ENCODE data around the gene FRAT2. TPM values are rescaled to one million over a fixed set of nuclear protein-coding genes. Genes with fewer than 3 reads are reported as not detected.

The FRAT2 gene
- total RNA-seq, 1 donor from 2014 or later, result 7.4 TPM

- Mint-ChIP-seq H3K4me1 (ENCODE audit: low read depth, unreplicated experiment) (peaks cover 3% of the 10 kb centered on the region), H3K27ac (ENCODE audit: unreplicated experiment) (no peak overlapping the region), H3K4me3 (ENCODE audit: unreplicated experiment) (no peak overlapping the region), H3K36me3 (ENCODE audit: low read depth, unreplicated experiment) (peaks cover 9% of the 10 kb centered on the region), H3K27me3 (ENCODE audit: low read depth, unreplicated experiment) (no peaks in the 10 kb centered on the region), H3K9me3 (ENCODE audit: unreplicated experiment) (no peaks in the 10 kb centered on the region)
- Histone ChIP-seq H3K27ac (ENCODE audit: low read depth, low read length) (no peak overlapping the region), H3K9ac (ENCODE audit: low read length) (no peak overlapping the region), H3K79me2 (ENCODE audit: insufficient read depth, low read length) (no peaks in the 10 kb centered on the region), H3K9me3 (ENCODE audit: insufficient read depth, low read depth, low read length) (no peaks in the 10 kb centered on the region), H3K36me3 (ENCODE audit: insufficient read depth, low read length) (peaks cover 17% of the 10 kb centered on the region), H2AFZ (ENCODE audit: low read depth, low read length) (no peak overlapping the region), H4K20me1 (ENCODE audit: insufficient read depth, low read length) (no peaks in the 10 kb centered on the region), H3K4me3 (ENCODE audit: insufficient read depth, low read depth, low read length) (no peak overlapping the region), H3K4me1 (ENCODE audit: insufficient read depth, low read length) (no peaks in the 10 kb centered on the region), H3K4me2 (ENCODE audit: low read length) (no peak overlapping the region), H3K27me3 (ENCODE audit: insufficient read depth, low read length) (no peaks in the 10 kb centered on the region)
- FAIRE-seq, result no peak
- no peak for DNase-seq (ENCODE audit: low read depth)
- TF ChIP-seq, protein P1, sequence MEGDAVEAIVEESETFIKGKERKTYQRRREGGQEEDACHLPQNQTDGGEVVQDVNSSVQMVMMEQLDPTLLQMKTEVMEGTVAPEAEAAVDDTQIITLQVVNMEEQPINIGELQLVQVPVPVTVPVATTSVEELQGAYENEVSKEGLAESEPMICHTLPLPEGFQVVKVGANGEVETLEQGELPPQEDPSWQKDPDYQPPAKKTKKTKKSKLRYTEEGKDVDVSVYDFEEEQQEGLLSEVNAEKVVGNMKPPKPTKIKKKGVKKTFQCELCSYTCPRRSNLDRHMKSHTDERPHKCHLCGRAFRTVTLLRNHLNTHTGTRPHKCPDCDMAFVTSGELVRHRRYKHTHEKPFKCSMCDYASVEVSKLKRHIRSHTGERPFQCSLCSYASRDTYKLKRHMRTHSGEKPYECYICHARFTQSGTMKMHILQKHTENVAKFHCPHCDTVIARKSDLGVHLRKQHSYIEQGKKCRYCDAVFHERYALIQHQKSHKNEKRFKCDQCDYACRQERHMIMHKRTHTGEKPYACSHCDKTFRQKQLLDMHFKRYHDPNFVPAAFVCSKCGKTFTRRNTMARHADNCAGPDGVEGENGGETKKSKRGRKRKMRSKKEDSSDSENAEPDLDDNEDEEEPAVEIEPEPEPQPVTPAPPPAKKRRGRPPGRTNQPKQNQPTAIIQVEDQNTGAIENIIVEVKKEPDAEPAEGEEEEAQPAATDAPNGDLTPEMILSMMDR (IDR thresholded peaks at IDR 0.05; ENCODE audit: insufficient read depth, low read depth, low read length), result no peak
- no peak for TF ChIP-seq EZH2 (IDR thresholded peaks at IDR 0.05; ENCODE audit: insufficient read depth, low read length)
Measured at GRCh38 chr10:97381626-97382025, 47.1 kb upstream of the FRAT2 start.

DNA sequence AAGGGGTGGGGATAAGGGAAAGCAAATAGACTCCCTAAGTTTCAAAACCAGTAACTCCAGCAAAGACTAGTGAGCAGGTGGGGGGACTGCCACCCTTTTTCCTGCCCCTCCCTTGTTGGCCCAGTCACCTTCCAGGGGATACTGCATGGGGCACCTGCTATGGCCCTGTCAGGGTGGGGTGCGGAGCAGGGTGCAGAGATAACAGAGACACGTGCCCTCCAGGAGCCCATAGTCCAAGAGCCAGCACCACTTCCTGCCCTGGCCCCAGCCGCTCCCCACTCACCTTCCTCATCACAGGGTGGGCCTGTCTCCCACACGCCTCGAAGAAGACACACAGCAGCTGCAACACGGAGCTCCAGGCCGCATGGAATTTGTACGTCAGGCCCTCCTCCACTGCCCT lies 46.0 kb upstream of the FRAT2 start:
- Histone ChIP-seq H2AFZ (ENCODE audit: low read depth, low read length) (no peak overlapping the region), H3K4me1 (ENCODE audit: insufficient read depth, low read length) (no peaks in the 10 kb centered on the region), H3K27ac (ENCODE audit: low read depth, low read length) (no peak overlapping the region), H3K4me2 (ENCODE audit: low read length) (no peak overlapping the region), H3K27me3 (ENCODE audit: insufficient read depth, low read length) (no peaks in the 10 kb centered on the region), H3K4me3 (ENCODE audit: insufficient read depth, low read depth, low read length) (no peak overlapping the region), H3K79me2 (ENCODE audit: insufficient read depth, low read length) (no peaks in the 10 kb centered on the region), H3K9me3 (ENCODE audit: insufficient read depth, low read depth, low read length) (no peaks in the 10 kb centered on the region), H3K9ac (ENCODE audit: low read length) (no peak overlapping the region), H4K20me1 (ENCODE audit: insufficient read depth, low read length) (no peaks in the 10 kb centered on the region), H3K36me3 (ENCODE audit: insufficient read depth, low read length) (peaks cover 18% of the 10 kb centered on the region)
- TF ChIP-seq EZH2 (IDR thresholded peaks at IDR 0.05; ENCODE audit: insufficient read depth, low read length), result no peak
- TF ChIP-seq, protein P1 (IDR thresholded peaks at IDR 0.05; ENCODE audit: insufficient read depth, low read depth, low read length), result no peak
- Mint-ChIP-seq H3K4me3 (ENCODE audit: unreplicated experiment) (no peak overlapping the region), H3K4me1 (ENCODE audit: low read depth, unreplicated experiment) (peaks cover 3% of the 10 kb centered on the region), H3K9me3 (ENCODE audit: unreplicated experiment) (no peaks in the 10 kb centered on the region), H3K27me3 (ENCODE audit: low read depth, unreplicated experiment) (no peaks in the 10 kb centered on the region), H3K27ac (ENCODE audit: unreplicated experiment) (no peak overlapping the region), H3K36me3 (ENCODE audit: low read depth, unreplicated experiment) (peaks cover 12% of the 10 kb centered on the region)
- no peak for FAIRE-seq
- no peak for DNase-seq (ENCODE audit: low read depth)

DNA sequence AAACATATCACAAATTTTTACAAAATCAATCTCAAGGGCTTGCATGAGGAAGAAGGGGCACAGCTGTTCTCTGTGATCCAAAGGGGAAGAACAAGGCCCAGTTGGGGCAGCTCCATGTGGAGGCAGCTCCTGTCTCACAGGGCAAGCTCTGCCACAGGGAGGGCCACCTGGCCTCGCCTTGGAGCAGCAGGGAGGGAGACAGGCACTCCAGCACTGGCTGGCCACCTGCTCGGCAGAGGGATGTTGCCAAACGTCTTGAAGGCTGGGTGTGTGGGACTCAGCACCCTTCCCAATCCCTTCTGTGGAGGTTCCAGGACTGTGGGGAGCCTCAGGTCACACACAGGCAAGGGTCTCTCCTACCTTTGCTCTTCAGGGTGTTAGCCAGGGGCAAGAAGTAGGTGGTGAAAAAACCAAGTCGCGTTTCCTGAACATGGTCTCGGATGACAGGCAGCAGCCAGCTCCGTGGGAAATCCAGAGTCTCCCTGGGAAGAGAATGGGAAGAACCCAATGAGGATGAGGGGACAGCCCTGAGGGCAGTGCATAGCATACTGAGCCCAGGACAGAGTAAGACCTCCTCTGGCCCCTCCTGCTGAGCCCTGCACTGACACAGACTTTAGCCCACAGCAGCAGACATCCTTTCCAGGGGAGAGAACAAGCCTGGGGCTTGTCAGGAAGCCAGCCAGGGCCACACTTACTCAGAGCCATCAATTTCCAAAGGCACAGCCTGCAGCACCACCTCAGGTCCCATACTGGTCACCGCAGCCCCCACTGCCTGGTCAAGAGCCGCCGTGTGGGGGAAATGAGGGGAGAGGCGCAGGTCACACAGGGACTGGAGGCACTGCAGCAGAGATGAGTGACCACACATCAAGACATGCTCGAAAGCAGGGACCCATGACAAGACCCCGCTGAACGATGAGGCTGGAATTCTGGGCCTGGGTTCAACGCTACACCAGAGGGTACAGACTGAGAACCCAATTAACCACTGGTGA lies 44.7 kb upstream of the FRAT2 start:
- DNase-seq (ENCODE audit: low read depth) (no peak), FAIRE-seq (no peak)
- no peaks in the 10 kb centered on the region for H3K79me2 ChIP-seq (ENCODE audit: insufficient read depth, low read length)
- no peaks in the 10 kb centered on the region for H3K27me3 ChIP-seq (ENCODE audit: insufficient read depth, low read length)
- no peak overlapping the region for H3K4me2 ChIP-seq (ENCODE audit: low read length)
- H3K4me3 ChIP-seq (ENCODE audit: insufficient read depth, low read depth, low read length), result no peak overlapping the region
- H3K27ac ChIP-seq (ENCODE audit: low read depth, low read length), result no peak overlapping the region
- no peak overlapping the region for H3K9ac ChIP-seq (ENCODE audit: low read length)
- H3K4me1 ChIP-seq (ENCODE audit: insufficient read depth, low read length), result no peaks in the 10 kb centered on the region
- H3K27ac Mint-ChIP-seq (ENCODE audit: unreplicated experiment), result no peak overlapping the region
- no peak for TF ChIP-seq EZH2 (IDR thresholded peaks at IDR 0.05; ENCODE audit: insufficient read depth, low read length)
- TF ChIP-seq, protein P1 (IDR thresholded peaks at IDR 0.05; ENCODE audit: insufficient read depth, low read depth, low read length), result no peak
- H4K20me1 ChIP-seq (ENCODE audit: insufficient read depth, low read length), result no peaks in the 10 kb centered on the region
- H3K9me3 Mint-ChIP-seq (ENCODE audit: unreplicated experiment), result no peaks in the 10 kb centered on the region
- peaks cover 12% of the 10 kb centered on the region for H3K36me3 Mint-ChIP-seq (ENCODE audit: low read depth, unreplicated experiment)
- H3K9me3 ChIP-seq (ENCODE audit: insufficient read depth, low read depth, low read length), result no peaks in the 10 kb centered on the region
- H2AFZ ChIP-seq (ENCODE audit: low read depth, low read length), result no peak overlapping the region
- H3K4me3 Mint-ChIP-seq (ENCODE audit: unreplicated experiment), result no peak overlapping the region
- H3K27me3 Mint-ChIP-seq (ENCODE audit: low read depth, unreplicated experiment), result no peaks in the 10 kb centered on the region
- H3K4me1 Mint-ChIP-seq (ENCODE audit: low read depth, unreplicated experiment), result peaks cover 3% of the 10 kb centered on the region
- peaks cover 22% of the 10 kb centered on the region for H3K36me3 ChIP-seq (ENCODE audit: insufficient read depth, low read length)
